ENCODE results near the gene SORBS2. TPM values are rescaled to one million over a fixed set of nuclear protein-coding genes. Genes with fewer than 3 reads are reported as not detected.

The SORBS2 gene
- total RNA-seq, 1 experiment from 2014 or later = 44.5 TPM

DNA sequence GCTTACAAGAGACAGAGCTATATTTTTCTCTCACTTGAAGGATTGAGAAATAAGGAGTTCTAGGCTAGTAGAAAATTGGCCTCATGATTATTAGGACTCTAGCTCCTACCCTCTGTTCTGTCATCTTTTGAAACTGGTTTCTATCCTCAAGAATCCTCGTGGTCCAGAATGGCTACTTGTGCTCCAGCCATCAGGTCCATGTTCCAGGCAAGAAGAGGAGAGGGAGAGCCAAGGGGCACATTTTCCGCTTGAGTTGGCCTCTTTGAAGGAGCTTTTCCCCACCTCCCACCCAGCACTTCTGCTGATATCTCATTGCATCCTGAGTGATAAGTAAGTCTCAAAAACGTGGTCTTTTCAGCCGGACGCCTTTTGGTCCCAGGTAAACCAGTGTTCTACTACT, 7.2 kb upstream of the SORBS2 start:
- ATAC-seq = no peak
- POLR2A ChIA-PET = interaction anchor here (0.6 kb wide), 1 partner anchor 168 kb away, joined by 3 read pairs; no protein-coding TSS in a partner anchor

GRCh38 chr4:185817403-185817818, 5.4 kb upstream of the SORBS2 start:
- Mint-ChIP-seq H3K9me3 (peaks cover 9% of the 10 kb centered on the region; the same call in 1 of the 2 replicates), H3K27ac (no peak overlapping the region), H3K27me3 (ENCODE audit: low read depth) (no peaks in the 10 kb centered on the region; the same call in 1 of the 2 replicates), H3K4me1 (peaks cover 41% of the 10 kb centered on the region), H3K4me3 (no peak overlapping the region), H3K36me3 (no peaks in the 10 kb centered on the region; the same call in 1 of the 2 replicates)
- POLR2A ChIA-PET = no interaction called here
- TF ChIP-seq IRF2 (CRISPR knock-in tag; IDR thresholded peaks at IDR 0.05; ENCODE audit: borderline replicate concordance, low read depth) (no peak), SMAD4 (CRISPR knock-in tag; IDR thresholded peaks at IDR 0.05) (no peak), ZBTB21 (CRISPR knock-in tag; IDR thresholded peaks at IDR 0.05; ENCODE audit: borderline replicate concordance) (no peak), HMGA2 (CRISPR knock-in tag; IDR thresholded peaks at IDR 0.05) (no peak), CDX4 (CRISPR knock-in tag; IDR thresholded peaks at IDR 0.05; ENCODE audit: borderline replicate concordance) (no peak), SOX15 (CRISPR knock-in tag; IDR thresholded peaks at IDR 0.05) (no peak), ELF4 (CRISPR knock-in tag; IDR thresholded peaks at IDR 0.05; ENCODE audit: low read depth) (no peak)
- TF ChIP-seq, protein P1, sequence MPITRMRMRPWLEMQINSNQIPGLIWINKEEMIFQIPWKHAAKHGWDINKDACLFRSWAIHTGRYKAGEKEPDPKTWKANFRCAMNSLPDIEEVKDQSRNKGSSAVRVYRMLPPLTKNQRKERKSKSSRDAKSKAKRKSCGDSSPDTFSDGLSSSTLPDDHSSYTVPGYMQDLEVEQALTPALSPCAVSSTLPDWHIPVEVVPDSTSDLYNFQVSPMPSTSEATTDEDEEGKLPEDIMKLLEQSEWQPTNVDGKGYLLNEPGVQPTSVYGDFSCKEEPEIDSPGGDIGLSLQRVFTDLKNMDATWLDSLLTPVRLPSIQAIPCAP (CRISPR knock-in tag; IDR thresholded peaks at IDR 0.05) = no peak
- DNase-seq (ENCODE audit: low spot score) = no peak
- ATAC-seq = no peak
- CTCF ChIA-PET = no interaction called here

More for the DNA sequence above, 7.2 kb upstream of the SORBS2 start:
- no peaks in the 10 kb centered on the region for H3K27me3 Mint-ChIP-seq (ENCODE audit: low read depth)
- H3K27ac Mint-ChIP-seq = no peak overlapping the region
- H3K4me1 Mint-ChIP-seq = peaks cover 38% of the 10 kb centered on the region
- TF ChIP-seq FOXK1 (CRISPR knock-in tag; IDR thresholded peaks at IDR 0.05) = no peak
- TF ChIP-seq GTF2I (CRISPR knock-in tag; conservative IDR thresholded peaks at IDR 0.05) = no peak
- TF ChIP-seq PRRX2 (CRISPR knock-in tag; IDR thresholded peaks at IDR 0.05) = no peak
- no peak for TF ChIP-seq MXD4 (CRISPR knock-in tag; IDR thresholded peaks at IDR 0.05; ENCODE audit: borderline replicate concordance)
- TF ChIP-seq USF2 (CRISPR knock-in tag; IDR thresholded peaks at IDR 0.05) = no peak
- TF ChIP-seq SMAD4 (CRISPR knock-in tag; IDR thresholded peaks at IDR 0.05) = no peak
- no peak for TF ChIP-seq ZNF532 (CRISPR knock-in tag; IDR thresholded peaks at IDR 0.05; ENCODE audit: borderline replicate concordance)
- TF ChIP-seq NFE2L1 (CRISPR knock-in tag; IDR thresholded peaks at IDR 0.05) = no peak
- TF ChIP-seq HMGA2 (CRISPR knock-in tag; IDR thresholded peaks at IDR 0.05) = no peak
- TF ChIP-seq IRF2 (CRISPR knock-in tag; IDR thresholded peaks at IDR 0.05; ENCODE audit: borderline replicate concordance, low read depth) = no peak
- TF ChIP-seq ZNF416 (CRISPR knock-in tag; IDR thresholded peaks at IDR 0.05) = no peak
- TF ChIP-seq RORB (CRISPR knock-in tag; IDR thresholded peaks at IDR 0.05) = no peak
- TF ChIP-seq USF1 (CRISPR knock-in tag; IDR thresholded peaks at IDR 0.05) = no peak
- DNase-seq (ENCODE audit: low spot score) = no peak
- H3K4me3 Mint-ChIP-seq = no peak overlapping the region
- no peaks in the 10 kb centered on the region; the same call in 1 of the 2 replicates for H3K36me3 Mint-ChIP-seq
- CTCF ChIA-PET = interaction anchor here (0.7 kb wide), 1 partner anchor 39 kb away, joined by 3 read pairs; no protein-coding TSS in a partner anchor
- H3K9me3 Mint-ChIP-seq = peaks cover 9% of the 10 kb centered on the region; the same call in 1 of the 2 replicates

Data from WTC11 (cell line).